GM21737 (cell line): Measurements from ENCODE around the gene NFIC.
"Not testable (repeated sequence)": the region's sequence is repeated elsewhere in the genome, so short reads cannot be mapped to it uniquely, and the experiment has no call there.

ENCODE experiments used
- ATAC-seq: cut with Tn5 transposase; IDR thresholded peaks from one replicate; pipeline ENCODE4 v1.9.1; 2021; ENCODE audit warnings: mild to moderate bottlenecking, moderate library complexity; ENCODE audit not compliant: unreplicated experiment

The NFIC gene

DNA sequence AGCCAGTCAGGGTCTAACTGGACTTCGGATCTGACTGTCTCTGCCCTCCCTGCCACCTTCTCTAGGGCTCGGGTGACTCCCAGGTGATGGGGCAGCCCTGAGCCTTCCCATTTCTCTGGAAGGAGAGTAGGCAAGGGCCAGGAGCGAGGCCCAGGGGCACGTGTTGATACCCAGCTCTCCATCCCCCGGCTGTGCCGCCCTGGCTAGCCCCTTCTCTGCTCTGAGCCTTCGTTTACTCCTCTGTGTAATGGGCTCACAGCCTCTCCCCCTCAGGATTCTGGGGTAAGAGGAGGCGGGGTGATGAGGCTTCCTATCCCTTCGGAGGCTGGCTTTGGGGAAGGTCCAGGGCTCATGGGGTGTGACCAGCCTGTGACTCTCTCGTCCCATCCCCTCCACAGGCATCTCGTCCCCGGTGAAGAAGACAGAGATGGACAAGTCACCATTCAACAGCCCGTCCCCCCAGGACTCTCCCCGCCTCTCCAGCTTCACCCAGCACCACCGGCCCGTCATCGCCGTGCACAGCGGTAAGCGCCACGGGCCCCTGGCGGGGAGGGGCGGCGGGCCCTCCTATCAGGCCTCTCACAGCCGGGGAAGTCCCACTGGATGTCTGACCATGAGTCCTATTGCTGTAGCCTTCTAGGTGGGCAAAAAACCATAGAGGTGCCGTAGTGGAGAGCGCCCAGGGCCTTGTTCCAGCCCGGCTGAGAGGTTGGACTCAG lies 82.4 kb downstream of the NFIC start:
- ATAC-seq: no peak

- ATAC-seq: no peak
Observed at GRCh38 chr19:3450796-3451411, 84.5 kb downstream of the NFIC start.

DNA sequence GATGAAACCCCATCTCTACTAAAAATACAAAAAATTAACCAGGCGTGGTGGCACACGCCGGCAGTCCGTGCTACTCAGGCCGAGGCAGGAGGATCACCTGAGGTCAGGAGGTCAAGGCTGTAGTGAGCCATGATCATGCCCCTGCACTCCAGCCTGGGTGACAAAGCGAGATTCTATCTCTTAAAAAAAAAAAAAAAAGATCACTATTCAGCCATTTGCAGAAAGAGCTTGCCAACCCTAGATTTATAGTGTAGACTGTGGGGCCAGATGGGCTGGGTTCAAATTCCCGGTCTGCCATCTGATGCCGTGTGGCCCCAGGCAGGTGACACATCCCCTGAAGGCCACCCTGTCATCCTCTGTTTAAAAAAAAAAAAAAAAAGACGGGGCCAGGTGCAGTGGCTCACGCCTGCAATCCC lies 85.1 kb downstream of the NFIC start:
- ATAC-seq: no peak

DNA sequence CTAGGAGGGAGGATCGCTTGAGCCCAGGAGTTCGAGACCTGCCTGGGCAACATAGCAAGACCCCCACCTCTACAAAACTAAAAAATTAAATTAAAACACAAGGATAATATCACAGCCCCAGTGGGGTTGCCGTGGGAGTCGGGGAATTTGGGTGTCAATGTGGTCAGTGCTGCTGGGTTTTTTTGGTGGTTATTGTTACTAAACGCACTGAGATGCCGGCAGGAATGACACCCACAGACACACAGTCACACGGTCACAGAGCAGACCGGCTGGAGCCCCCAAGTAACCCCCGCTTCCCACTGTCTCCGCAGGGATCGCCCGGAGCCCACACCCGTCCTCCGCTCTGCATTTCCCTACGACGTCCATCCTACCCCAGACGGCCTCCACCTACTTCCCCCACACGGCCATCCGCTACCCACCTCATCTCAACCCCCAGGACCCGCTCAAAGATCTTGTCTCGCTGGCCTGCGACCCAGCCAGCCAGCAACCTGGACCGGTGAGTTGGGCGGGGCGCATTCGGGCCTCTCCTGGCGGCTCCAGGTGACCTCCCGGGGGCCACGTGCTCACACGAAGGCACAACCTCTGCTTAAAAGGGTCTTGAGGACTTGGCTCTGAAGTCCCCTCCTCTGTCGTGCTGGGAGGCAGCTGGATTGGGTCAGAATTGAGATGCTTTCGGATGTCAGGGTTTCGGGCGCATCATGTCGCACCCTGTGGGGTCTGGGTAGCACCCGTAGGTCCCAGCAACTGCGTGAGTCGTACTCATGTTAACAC lies 86.0 kb downstream of the NFIC start:
- ATAC-seq: no peak

DNA sequence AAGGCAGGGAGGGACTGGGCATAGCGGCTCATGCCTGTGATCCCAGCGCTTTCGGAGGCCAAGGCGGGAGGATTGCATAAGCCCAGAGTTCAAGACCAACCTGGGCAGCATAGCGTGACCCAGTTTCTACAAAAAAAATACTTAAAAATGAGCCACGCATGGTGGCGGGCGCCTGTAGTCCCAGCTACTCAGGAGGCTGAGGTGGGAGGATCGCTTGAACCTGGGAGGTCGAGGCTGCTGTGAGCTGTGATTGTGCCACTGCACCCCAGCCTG lies 86.5 kb downstream of the NFIC start:
- not testable (repeated sequence) for ATAC-seq

GRCh38 chr19:3453840-3454239 lies 87.5 kb downstream of the NFIC start:
- no peak for ATAC-seq

DNA sequence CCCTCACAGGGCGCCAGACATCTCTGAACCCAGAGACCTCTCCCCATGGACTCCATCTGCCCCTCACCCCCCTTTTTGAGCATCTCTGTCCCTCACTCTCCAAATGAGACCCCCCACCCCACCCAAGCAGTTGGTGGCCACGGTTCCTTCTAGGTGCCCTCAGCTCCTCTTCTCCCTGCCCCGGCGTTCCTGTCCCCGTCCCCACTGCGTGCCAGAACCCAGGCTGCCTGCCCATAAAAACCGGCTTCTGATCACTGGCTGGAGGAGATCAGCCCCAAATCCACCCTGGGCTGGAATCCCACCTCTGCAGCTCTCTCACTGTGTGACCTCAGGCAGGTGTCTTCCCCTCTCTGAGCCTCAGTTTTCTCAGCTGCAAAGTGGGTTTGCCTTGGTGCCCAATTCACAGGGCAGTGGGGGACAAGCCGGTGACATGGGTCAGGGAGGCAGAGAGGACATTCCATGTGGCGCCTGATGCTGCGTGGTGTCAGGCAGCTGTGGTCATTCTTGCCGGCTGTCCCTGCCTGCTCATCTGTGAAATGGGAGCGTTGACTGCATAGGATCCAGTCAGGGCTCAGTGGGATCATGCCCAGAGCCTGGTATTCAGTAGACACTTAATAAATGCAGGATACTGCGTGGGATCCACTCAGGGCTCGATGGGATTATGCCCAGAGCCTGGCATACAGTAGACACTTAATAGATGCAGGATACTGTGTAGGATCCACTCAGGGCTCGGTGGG lies 88.4 kb downstream of the NFIC start:
- ATAC-seq: no peak

- no peak for ATAC-seq
Observed at GRCh38 chr19:3455393-3455955, 89.1 kb downstream of the NFIC start.

DNA sequence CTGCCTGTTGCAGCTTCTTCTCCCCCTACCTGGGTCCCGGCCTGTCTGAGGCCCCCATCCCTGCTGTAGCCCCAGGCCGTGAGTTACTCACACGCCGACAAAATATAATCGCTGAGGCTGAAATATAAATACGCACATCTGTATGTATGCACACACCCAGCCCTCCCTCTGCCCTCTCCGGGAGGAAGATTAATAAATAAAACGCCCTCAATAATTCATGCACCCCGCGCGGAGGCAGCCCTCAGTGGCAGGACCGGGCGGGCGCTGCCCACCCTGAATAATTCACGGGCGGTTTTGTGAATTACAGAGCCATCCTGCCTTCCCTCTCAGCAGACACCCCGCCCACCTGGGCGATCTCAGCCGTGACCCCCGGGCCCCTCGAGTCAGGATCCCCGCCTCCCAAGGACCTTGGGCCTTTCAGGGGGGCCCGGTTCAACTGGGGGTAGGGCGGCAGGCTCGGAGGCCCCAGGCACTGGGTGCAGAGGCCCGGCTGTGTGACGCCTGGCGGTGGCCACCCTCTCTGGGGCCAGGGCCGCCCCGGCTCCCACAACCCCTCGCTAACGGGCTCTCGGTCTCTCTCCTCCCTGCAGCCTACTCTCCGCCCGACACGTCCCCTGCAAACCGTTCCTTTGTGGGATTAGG lies 89.7 kb downstream of the NFIC start:
- no peak for ATAC-seq

- no peak for ATAC-seq
Observed at GRCh38 chr19:3456925-3457527, 90.6 kb downstream of the NFIC start.

GRCh38 chr19:3457528-3458228 lies 91.3 kb downstream of the NFIC start:
- no peak for ATAC-seq

GRCh38 chr19:3458229-3459088 lies 92.1 kb downstream of the NFIC start:
- no peak for ATAC-seq

DNA sequence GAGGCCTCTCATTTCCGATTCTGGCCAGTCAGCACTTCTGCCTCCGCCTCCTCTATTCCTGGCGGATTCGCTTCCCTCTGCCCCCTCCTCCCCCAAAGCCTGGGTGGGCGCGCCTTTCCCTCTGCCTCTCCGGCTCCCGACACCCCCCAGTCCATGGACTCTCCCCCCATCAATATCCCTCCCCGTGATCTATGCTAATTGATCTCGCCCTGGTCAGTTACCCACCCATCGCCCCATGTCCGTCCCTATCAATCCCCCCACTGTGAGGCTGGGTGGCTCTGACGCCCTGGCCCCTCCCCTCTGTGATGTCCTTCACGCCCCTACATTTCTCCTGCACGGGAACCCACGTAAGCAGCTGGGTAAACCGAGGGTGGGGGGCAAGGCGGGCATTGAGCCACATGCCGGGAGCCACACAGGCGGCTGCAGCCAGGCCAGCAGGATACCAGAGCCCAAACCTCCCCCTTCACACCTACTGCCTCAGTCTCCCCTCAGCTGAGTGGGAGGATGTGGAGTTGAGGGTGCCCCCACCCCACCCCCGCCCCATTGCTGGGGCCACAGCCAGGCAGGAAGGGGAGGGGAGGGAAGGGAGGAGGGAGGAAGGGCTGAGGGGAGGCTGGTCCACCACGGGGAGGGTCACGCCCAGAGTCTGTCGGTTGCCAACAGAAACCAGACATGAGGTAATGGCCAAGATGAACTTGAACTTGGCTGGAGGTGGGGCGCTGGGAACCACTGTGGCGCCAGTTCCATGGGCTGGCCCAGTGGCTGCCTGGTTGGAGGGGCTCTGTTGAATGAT lies 92.9 kb downstream of the NFIC start:
- ATAC-seq: no peak

GRCh38 chr19:3459965-3460582 lies 93.7 kb downstream of the NFIC start:
- no peak for ATAC-seq

DNA sequence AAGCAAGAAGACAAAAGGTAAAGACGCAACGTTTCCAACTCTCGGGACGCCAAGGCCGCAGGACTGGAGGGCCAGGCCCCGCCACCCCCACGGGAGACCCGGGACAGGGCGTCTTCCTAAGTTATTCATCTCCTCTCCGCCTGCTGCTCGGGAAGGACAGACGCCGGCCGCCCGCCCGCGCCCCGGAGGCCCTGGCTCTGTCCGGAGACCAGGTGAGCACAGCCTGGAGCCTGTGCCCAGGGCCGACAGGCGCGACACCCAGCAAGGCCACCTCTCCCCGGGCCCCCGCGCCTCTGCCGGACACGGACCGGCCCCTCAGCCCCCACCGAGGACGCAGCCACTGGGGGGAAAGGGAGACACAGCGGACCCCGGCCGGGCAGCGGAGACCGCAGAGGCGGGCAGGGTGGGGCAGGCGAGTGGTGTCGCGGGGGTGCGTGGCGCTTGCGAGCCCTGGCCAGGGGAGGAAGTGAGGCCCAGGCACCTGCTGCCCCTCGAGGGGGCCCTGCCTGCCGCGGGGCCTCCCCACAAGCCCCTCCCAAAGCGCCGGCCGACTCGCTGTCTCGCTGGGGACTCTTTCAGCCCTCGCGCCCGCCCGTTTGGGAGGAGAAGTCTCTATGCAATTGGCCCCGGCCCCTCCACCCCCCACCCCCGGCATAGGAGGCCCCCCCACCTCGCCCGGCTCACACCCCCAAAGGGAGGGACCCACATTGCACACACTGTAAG lies 96.8 kb downstream of the NFIC start:
- no peak for ATAC-seq

- ATAC-seq: no peak
Observed at GRCh38 chr19:3463714-3464586, 97.6 kb downstream of the NFIC start.
